GM18909 (cell line): ENCODE results near the gene VPS13C.

ENCODE experiments used
- ATAC-seq: cut with Tn5 transposase; IDR thresholded peaks from one replicate; pipeline ENCODE4 v1.9.1; 2021; ENCODE audit warnings: mild to moderate bottlenecking; ENCODE audit not compliant: unreplicated experiment, poor library complexity

VPS13C gene

GRCh38 chr15:62060113-62060895 is at the start of gene VPS13C:
Gene VPS13C (minus strand): TSS chr15:62060447. CDS start chr15:62060374, 73 bp downstream.
- ATAC-seq: peak; percentile 87

- no peak for ATAC-seq
Observed at GRCh38 chr15:62109437-62109836, 49.2 kb upstream of the VPS13C start.

- no peak for ATAC-seq
Observed at GRCh38 chr15:62108411-62108810, 48.2 kb upstream of the VPS13C start.

- no peak for ATAC-seq
Observed at GRCh38 chr15:62107571-62108121, 47.4 kb upstream of the VPS13C start.

- ATAC-seq: no peak
Observed at GRCh38 chr15:62106096-62106495, 45.8 kb upstream of the VPS13C start.

GRCh38 chr15:62105266-62105665 is 45.0 kb upstream of the VPS13C start:
- no peak for ATAC-seq

GRCh38 chr15:62104846-62105245 is 44.6 kb upstream of the VPS13C start:
- ATAC-seq: no peak

GRCh38 chr15:62104401-62104800 is 44.2 kb upstream of the VPS13C start:
- ATAC-seq: no peak

GRCh38 chr15:62103431-62103830 is 43.2 kb upstream of the VPS13C start:
- ATAC-seq: no peak

GRCh38 chr15:62099094-62099601 is 38.9 kb upstream of the VPS13C start:
- no peak for ATAC-seq

- ATAC-seq: no peak
Observed at GRCh38 chr15:62094388-62094787, 34.1 kb upstream of the VPS13C start.

- no peak for ATAC-seq
Observed at GRCh38 chr15:62093809-62094208, 33.6 kb upstream of the VPS13C start.

GRCh38 chr15:62090988-62091387 is 30.7 kb upstream of the VPS13C start:
- ATAC-seq: no peak

- no peak for ATAC-seq
Observed at GRCh38 chr15:62089616-62090015, 29.4 kb upstream of the VPS13C start.

GRCh38 chr15:62088353-62088693 is 28.1 kb upstream of the VPS13C start:
- no peak for ATAC-seq

GRCh38 chr15:62087671-62088352 is 27.6 kb upstream of the VPS13C start:
- ATAC-seq: no peak

GRCh38 chr15:62085740-62086139 is 25.5 kb upstream of the VPS13C start:
- ATAC-seq: no peak

GRCh38 chr15:62083194-62084154 is 23.2 kb upstream of the VPS13C start:
- ATAC-seq: no peak

- no peak for ATAC-seq
Observed at GRCh38 chr15:62079594-62079993, 19.3 kb upstream of the VPS13C start.

- no peak for ATAC-seq
Observed at GRCh38 chr15:62075595-62076277, 15.5 kb upstream of the VPS13C start.
